ENCODE results near the gene EPS15.

The EPS15 gene

DNA sequence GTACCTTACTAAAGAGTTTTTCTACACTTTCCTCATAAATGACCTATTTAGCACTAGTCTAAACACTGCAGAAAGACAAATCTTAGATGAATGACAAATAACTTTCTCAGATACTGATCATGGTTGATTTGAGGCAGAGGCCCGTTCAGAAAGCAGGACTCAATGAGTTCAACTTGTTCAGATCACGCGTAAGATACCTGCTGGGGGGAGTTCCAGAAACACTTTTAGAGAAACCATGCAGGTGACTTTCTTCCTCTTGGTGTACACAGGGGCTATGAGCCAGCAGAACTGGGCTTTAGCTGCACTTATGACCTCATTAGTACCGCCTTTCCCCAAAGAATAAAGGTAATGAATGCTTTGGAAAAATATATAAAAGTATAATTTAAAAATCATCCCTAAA, 149.9 kb downstream of the EPS15 start:
- DNase-seq, result no peak

DNA sequence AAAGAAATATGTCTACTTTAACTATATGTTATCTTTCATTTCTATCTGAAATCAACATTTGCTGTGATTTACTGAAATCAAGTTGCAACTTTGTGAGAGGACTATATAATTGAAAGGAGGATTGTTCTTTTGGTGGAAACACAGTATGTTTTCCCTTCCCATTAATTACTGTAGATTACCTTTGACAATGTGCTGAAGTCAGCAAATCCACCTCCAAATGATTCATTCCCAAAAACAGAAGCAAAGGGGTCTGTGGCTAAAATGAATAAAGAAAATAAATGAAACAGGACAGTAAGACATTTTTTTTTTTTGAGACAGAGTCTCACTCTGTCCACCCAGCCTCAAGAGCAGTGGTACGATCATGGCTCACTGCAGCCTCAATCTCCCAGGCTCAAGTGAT, 153.3 kb downstream of the EPS15 start:
- no peak for DNase-seq

DNA sequence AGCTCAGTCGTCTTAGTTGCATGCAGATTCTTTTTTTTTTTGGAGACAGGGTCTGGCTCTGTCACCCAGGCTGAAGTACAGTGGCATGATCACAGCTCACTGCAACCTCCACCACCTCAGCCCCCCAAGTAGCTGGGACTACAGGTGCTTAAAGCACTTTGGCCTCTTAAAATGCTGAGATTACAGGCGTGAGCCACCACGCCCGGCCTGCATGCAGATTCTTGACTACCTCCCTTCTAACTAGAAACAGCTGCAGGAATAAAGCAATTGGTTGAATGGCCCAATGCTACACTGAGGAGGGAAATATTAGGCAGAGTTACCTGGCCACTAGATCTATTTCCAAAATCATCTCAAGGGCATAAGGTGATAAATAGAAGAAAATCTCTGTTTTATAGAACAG, 159.2 kb downstream of the EPS15 start:
- no peak for DNase-seq

DNA sequence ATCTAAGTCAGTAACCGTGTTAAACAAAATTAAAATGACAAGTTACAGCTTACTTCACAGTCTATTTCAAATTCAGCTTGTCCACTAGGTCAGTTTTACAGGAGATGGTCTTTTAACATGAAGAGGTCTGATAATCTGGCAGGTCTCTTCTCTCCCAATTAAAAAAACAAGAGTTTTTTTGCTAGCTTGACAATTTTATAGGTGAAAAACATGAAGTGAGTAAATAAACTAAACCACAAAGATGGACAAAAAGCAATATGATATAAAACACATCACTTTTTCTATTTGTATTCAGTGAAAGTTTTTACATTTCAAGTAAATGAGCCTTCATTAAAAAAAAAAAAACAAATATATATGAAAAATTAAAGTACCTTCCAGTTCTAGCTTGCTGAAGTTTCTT, 163.7 kb downstream of the EPS15 start:
- no peak for DNase-seq

DNA sequence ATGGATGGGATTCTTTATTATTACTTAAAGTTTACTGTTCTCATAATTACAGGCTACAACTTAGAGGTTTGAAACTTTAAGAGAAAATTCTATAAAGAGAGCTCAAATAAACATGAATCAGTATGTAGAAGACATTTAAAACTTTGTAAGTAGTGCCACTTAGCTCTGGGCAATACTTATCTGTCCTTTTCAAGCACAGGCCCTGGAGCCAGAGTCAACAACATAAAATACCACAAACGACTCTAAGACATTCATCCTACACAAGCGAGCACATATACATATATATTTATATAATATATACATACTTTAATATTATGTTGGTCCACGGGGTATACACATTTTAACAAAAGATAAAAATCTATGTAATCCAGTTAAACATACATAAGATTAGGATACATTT, 164.7 kb downstream of the EPS15 start:
- DNase-seq, result no peak

DNA sequence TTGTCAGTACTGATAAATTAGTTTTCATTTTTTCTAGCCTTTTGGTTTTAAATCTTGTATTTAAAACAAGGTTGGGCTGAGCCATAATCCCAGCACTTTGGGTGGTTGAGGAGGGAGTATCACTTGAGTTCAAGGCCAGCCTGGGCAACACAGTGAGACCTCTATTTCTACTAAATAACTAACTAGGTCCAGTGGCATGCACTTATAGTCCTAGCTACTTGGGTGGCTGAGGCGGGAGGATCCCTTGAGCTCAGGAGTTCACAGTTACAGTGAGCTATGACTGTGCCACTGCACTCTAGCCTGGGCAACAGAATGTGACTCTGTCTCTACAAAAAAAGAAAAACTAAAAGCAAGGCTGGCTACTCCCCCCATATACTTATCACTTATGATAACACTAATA, 167.2 kb downstream of the EPS15 start:
- no peak for DNase-seq

DNA sequence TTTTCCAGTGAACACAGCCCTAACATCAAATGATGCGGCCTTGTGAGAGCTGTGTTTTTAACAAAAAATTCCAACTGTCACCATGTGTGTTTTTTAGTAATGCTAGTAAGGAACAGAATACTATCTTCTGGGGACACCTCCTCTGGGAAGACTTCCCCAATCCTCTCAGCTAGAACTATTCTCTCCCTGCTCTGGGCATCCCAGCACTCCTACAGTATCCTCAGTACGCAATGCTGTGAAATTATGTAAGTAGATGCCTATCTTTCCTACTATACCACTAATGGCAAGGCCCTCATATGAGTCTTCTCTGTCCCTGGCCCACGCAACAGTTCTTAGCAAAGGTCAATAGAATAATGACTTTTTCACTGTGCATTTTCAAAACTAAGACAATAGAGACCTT, 169.2 kb downstream of the EPS15 start:
- no peak for DNase-seq

DNA sequence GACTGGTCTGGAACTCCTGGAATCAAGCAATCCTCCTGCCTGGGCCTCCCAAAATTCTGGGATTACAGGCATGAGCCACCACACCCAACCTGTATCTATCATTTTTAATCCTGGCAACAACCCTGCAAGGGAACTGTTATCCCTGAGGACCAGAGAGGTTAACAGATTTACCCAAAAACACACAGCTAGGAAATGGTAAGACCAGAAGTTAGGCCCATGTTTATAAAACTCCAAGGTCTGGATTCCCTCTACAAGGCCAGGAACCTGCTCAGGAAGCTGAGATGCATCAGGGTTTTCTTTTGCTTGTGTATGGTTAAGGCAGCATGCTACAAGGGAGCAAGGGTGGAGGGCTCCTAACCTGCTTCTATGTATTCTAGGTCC, 170.9 kb downstream of the EPS15 start:
- DNase-seq, result no peak

DNA sequence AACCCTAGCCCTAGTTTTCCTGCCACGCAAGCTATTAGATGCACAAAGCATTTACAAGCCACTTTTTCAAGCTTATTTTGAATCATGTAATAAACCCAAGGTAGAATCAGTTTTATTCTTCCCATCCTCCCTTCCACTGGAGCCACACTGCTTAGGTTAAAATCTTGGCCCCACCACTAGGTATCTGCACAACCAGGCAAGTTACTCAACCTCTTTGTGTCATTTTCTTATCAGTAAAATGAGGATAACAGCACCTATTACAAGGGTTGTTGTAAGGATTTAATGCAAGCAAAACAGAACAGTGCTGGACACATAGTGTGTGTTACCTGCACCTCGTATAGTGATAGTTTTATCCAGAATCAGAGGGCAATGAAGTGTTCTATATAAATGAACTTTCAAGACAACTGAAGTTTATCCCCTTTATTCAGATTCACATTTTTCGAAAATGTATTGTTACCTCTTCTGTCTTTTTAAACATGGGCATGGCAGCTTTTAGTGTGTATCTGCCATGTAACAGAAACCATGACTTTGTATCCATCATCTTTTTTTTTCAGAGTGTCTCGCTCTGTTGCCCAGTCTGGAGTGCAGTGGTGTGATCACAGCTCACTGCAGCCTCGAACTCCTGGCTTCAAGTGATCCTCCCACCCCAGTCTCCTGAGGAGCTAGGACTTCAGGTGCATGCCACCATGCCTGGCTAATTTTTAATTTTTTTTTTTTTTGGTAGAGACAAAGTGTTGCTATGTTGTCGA, 171.5 kb downstream of the EPS15 start:
- DNase-seq, result no peak

DNA sequence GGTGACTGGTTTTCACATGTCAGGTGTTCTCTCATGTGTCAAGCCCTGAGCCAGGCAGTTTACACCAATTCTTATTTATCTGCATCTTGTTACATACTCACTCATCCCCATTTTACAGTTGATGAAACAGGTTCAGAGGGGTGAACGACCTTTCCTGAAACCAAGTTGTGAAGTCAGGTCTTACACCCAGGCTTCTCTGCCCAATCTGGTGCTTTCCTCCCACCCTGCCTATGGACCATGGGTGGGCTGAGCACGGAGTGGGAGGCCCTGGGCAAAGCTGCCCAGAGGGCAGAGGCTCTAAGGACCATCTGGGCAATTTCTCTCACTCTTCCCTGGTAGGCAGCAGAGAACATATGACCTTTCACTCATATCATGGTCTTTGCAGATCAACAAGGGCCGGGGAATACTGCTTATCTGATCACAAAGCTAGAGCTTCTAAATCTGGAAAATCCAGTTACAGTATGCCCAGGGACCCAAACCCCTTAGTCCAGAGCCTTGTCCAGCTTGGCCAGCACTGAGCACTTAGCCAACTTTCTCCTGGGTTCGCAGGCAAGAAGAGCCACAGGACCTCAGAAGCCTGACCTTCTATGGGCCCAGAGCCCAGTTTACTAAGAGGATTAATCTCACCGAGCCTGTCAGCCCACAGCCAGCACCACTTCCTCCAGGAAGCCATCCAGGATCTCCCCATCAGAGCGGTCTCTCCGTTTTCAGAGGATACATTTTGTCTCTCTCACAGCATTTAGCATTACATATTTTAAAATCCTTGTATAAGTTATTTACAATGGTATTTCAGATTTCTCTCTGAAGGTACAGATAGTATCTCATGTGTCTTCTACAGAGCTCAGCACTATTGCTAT, 172.8 kb downstream of the EPS15 start:
- DNase-seq, result no peak

DNA sequence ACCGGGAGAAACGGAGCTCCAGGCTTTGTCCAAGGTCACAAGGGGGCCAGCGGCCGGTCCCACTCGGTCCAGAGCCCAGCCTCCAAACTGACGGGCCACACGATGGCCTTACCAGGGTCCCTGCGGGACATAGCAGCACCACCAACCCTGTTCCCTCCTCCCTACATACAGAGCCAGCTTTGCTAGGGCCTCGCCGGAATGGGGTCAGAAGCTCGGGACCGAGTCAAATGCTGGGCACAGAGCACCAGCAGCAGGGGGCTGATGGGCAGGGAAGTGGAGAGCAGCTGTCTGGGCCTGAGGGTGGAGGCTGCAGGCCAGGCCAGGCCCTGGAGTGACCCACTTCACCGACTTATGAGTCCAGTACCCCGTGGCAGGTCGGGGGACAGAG, 173.8 kb downstream of the EPS15 start:
- no peak for DNase-seq

DNA sequence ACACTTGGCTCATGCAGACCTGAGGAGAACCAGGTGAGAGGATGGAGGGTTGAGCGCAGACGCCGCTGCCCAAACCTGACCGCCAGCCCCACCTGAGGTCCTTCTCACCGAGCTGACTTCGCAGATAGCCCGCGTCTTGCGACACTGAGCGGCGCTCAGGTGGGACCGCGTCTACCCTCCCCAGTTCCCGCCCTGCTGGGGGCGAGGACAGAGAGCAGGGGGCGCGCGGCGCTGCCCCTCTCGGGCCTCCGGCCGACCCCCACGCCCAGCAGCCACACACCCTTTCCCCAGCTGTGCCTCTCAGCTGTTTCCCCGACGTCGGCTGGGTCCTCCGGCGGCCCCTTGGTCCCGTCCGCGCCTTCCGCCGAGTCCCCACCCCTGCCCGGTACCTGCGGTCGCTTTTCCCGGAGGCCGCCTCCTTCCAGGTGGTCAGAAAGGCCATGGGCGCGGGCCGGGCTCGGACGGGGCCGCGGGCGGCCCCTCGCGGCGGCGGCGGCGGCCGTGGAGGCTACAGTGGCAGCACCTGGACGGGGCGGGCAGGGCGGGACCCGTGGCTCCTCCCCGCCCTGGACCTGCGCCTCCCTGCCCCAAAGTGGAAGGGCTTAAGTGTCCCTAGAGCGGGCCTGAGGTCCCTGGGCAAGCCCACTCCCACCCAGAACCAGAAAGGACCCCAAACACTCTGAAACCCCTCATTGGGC, 174.3 kb downstream of the EPS15 start:
- DNase-seq, result no peak

DNA sequence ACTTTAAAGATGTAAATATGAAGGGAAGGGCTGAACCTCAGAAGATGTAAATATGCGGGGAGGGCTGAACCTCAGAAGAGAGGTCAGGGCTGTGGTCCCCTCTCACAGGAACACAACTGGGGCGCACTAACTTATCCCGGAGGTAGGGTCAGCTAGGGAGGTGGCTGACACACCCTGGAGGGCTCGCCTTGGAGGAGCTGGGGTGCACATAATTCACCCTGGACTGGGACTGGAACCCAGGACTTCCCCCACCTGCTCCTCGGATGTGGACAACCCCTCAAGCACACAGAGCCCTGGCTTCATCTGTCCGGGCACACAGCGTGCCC, 174.8 kb downstream of the EPS15 start:
- DNase-seq, result no peak

DNA sequence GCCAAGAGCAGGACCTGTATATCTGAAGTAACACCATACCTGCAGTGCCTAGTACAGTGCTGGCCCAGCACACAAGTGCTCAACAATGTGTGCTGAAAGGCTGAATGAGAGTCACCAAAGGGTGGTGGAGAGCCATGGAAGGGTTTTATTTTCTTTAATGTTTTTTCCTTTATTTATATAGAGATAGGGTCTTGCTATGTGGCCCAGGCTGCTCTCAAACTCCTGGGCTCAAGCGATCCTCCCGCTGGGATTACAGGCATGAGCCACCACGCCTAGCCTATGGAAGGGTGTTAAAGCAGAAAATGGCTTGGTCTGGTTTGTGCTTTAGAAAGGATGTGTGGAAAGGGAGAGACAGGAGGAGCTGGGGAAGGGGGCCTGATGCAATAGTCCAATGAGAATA, 175.4 kb downstream of the EPS15 start:
- no peak for DNase-seq

DNA sequence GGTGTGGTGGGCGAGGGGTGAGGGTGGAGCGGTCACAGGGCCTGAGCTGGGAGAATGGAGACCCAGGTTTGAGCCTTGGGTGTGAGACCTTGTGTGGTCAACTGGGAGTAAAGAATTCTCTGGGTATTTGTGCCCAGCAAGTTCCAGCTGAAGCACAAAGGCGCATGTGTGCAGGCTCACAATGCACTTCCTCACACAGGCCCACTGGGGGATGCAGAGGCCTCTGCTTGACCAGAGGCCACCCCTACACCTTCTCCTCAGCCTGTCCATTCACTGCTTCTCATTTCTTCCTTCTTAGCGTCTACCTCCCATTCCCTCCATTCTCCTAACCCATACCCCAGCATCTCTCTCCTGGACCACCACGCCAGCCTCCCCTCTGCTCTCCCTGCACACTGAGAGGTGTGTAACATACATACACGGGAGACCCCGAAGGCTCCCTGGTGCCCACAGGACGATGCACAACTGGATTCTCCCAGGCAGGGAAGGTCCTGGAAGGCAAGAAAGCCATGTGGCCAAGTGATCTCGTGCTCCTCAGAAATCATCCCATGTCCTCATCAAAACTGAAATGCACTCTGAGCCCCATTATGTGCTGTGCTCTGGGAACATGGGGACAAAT, 176.4 kb downstream of the EPS15 start:
- no peak for DNase-seq

DNA sequence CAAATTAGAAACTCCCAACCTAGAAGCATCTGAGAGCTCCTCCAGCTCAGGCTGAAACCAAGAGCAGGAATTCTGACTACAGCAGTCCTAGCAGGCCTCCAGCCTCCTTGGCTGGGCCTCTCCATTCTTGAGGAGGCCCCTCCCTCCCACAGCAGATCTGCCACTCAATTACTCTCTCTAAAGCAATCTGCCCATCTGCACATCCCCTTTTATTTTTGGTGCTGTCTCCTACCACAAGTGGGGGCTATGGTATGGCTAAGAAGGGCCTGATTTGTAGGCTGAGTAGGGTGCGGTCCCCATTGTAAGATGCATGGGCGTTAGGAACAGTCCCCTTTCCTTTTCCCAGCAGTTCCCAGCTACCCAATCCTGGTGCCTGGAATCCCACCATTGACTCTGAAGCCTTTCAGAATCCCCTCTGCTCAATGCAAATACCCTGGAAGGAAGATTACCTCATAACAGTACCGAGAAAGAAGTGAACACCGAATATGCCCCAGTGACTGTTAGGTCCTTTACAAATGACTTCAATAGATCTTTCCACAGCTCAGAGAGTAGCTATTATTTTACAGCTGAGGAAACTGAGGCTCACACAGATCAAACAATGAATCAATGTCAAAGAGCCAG, 177.1 kb downstream of the EPS15 start:
- DNase-seq, result no peak

DNA sequence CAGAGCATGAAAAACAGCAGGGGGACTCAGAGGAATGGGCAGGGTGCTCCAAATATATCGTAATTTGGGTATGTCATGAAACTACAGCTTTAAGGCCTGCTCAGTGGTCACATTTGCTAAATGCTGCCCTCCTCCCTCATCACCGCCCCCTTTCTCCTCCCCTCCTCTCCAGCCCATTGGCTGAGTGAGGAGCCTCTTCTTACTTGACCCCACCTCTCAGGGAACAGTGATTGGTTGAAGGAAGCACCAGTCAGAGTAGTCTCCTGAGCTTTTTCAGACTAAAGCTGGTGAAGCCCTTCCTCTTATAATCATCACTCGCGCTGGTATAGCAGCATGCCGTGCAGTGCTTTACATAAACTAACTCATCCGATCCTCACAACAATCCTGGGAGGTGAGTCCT, 178.7 kb downstream of the EPS15 start:
- DNase-seq, result no peak

DNA sequence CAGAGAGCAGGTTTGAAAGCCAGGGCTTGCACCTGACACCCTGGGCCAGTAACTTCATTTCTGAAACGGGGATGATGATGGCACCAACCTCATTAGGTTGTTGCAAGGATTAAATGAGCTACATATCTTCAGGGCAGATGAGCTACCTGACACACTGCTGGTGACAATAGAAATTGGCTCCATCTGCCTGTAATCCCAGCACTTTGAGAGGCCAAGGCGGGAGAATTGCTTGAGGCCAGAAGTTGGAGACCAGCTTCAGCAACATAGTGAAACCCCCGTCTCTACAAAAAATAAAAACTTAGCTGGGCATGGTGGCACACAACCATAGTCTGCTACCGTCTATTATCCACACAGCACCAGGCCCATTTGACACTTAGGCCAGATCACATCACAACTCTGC, 182.4 kb downstream of the EPS15 start:
- DNase-seq, result no peak

DNA sequence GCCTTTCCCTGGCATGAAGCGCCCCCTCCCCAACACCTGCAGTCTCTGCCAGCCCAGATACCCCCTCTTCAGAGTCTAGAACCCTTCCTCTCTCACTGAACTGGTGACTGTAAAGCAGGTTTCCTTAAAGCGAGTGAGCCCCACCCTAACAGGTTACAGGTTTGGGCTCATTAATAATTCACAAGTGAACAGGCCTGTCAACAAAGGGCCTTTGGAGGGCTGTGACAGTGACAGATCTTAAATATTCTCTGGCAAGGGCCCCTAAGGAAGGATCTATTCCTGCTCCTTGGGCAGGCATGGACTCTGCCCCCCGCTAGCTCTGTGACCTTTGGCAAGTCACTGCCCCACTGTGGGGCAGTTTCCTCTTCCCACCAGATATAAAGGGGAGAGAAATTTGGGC, 183.1 kb downstream of the EPS15 start:
- no peak for DNase-seq

DNA sequence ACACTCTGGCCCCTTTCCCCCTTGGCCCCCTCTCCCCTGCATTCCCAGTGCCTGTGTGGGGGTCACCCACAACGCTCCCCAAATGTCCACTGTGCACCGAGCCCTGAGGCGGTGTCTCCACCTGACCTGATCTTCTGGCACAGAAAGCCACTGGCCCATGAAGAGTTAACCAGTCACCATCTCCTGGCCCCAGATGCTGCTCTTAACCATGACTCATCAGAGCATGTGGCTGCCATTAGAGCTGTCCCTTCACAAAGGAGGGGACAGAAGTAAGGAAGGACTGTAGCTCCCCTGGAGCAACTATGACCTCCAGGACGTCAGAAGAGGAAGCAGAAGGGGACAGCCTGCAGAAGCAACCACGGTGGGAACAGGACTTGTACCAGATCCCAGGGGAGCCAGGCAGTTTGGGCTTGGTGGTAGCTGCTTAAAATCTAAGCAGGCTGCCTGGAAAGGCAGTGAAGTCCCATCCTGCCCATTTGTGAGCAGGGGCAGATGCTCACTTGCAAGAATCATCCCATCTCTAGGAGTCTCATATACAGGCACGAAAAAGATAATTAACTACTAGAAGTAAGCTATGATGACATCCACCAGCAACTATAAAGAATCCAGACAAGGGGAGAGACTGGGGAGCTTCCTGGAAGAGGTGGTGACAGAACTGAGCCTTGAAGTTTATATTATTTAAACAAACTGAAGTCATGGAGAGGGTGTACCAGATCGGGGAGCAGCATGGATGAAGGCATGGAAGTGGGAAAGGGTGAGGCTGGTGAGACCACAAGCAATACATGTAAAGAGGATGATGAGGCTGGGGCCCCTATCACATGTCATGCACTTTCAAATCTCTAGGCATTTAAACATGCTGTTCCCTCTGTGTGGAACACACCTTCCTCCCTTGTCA, 187.6 kb downstream of the EPS15 start:
- no peak for DNase-seq

DNA sequence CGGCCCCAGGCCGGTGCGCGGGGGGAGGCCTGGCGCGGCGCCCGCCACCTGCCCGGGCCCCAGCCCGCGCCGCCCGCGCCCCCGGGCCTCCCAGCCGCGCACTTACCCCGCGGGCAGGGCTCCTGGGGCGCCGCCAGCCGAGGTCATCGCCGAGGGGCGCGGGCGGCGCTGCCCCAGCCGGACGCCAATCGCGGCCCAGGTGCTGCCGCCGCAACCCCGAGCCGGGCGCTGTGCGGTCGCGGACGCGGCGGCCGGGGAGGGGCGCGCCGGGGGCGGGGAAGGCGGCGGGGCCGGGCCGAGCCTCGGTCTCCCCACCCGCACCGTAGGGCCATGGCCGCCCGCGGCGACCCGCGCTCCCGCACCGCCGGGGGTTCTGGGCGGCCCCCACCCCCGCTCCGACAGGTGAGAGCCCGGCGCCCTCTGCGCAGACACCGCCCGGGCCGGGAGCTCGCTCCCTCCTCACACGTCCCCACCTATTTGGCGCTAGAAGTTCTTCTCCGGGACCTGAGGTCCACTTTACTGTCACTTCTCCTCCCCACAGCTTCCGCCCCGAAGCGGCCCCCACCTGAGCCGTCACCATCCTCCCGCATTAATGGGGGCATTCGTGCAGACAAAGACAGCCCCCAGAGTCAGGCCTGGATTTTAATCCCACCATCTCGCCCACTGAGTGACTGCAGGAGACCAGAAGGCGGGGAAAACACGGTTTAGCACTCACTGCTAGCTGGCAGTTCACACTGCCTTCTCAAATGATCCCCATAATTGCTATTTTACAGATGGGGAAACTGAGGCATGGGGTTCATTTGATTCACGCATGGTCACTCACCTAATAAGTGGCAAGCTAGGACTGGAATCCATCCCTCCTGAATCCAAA, 188.5 kb downstream of the EPS15 start, which contains the start of gene TTC39A:
TTC39A (minus strand) TSS at position 232 of the 871 bp plus-strand sequence; CDS start at position 147, 85 bp downstream.
- no peak for DNase-seq

Data from activated T-cell treated with anti-CD3 and anti-CD28 coated beads, Interleukin-2, amount 50 U/mL, for 1 hour (primary cell).